B cell (primary cell): ENCODE data around the gene TDRD9. TPM values are rescaled to one million over a fixed set of nuclear protein-coding genes. Genes with fewer than 3 reads are reported as not detected.

ENCODE experiments used
- ATAC-seq: fragments of 200-7000 bp; cut with Tn5 transposase; one replicate; pipeline ENCODE4 v1.10.0; 2021; ENCODE audit warnings: low read depth, mild to moderate bottlenecking, moderate number of reproducible peaks, moderate library complexity
- CTCF ChIA-PET: fragments of 350-600 bp; sonication (Branson Sonifier 250); formaldehyde crosslinking; loops from one replicate; lab custom pipeline; 2021; ENCODE audit warnings: antibody characterized with exemption, inconsistent platforms; lab: Charles Lee
- POLR2A ChIA-PET: fragments of 350-600 bp; sonication (Branson Sonifier 250); formaldehyde crosslinking; loops from one replicate; lab custom pipeline; 2021; ENCODE audit warnings: antibody characterized with exemption; lab: Charles Lee
- DNase-seq: peaks from one replicate; pipeline ENCODE4 v3.0.0; 2013
- H2AFZ ChIP-seq: 2 replicates; pipeline ENCODE4 v1.6.1; 2012; ENCODE audit warnings: mild to moderate bottlenecking, low read depth, low read length; ENCODE audit not compliant: insufficient read depth, poor library complexity, severe bottlenecking
- H3K27ac ChIP-seq, 2 donors: 1 replicate in 1 of 2; 2 replicates in 1 of 2; pipeline ENCODE4 v1.5.1; 2012 to 2013; ENCODE audit warnings: low read length in 2 of 2, mild to moderate bottlenecking in 2 of 2, moderate library complexity in 1 of 2
- H3K27me3 ChIP-seq, 4 experiments: fragments of 200-600 bp in 1 of 4; sonication (generic) in 1 of 4; replicated peaks in 1 of 4; 1 replicate in 2 of 4; 2 replicates in 2 of 4; pipeline versions ENCODE4 v1.6.1 to v1.7.0; 2013 to 2016; ENCODE audit warnings: low read length in 3 of 4, mild to moderate bottlenecking in 2 of 4, mixed read lengths in 1 of 4, moderate library complexity in 1 of 4; ENCODE audit not compliant: insufficient read depth in 4 of 4, control insufficient read depth in 3 of 4; ENCODE audit errors: control extremely low read depth in 1 of 4
- H3K36me3 ChIP-seq, 2 experiments: replicated peaks in 1 of 2; 1 replicate in 1 of 2; 2 replicates in 1 of 2; pipeline versions ENCODE4 v1.6.1 to v1.7.1; 2013; ENCODE audit warnings: low read length in 1 of 2; ENCODE audit not compliant: insufficient read depth in 2 of 2, control insufficient read depth in 1 of 2; ENCODE audit errors: control extremely low read depth in 1 of 2, extremely low read depth in 1 of 2
- H3K4me1 ChIP-seq, 2 donors: fragments of 200-600 bp in 1 of 2; sonication (generic) in 1 of 2; 1 replicate in 1 of 2; 2 replicates in 1 of 2; pipeline versions ENCODE4 v1.5.1 to v1.6.1; 2013 to 2017; ENCODE audit warnings: low read length in 2 of 2; ENCODE audit not compliant: control insufficient read depth in 2 of 2, insufficient read depth in 2 of 2
- H3K4me2 ChIP-seq: replicated peaks from 2 replicates; pipeline ENCODE3; 2012; ENCODE audit warnings: mild to moderate bottlenecking, low read depth, low read length; ENCODE audit not compliant: poor library complexity, severe bottlenecking
- H3K4me3 ChIP-seq, 5 experiments: fragments of 200-600 bp in 1 of 5; sonication (generic) in 1 of 5; 1 replicate in 3 of 5; 2 replicates in 2 of 5; pipeline versions ENCODE4 v1.5.1 to v1.7.0; 2011 to 2016; ENCODE audit warnings: low read length in 4 of 5, mild to moderate bottlenecking in 4 of 5, low read depth in 2 of 5, control low read depth in 1 of 5, moderate library complexity in 1 of 5; ENCODE audit not compliant: insufficient read depth in 1 of 5; ENCODE audit errors: control extremely low read depth in 1 of 5, extremely low read depth in 1 of 5
- H3K79me2 ChIP-seq: fragments of 200-600 bp; sonication (generic); one replicate; pipeline ENCODE4 v1.6.0; 2016; ENCODE audit warnings: low read length; ENCODE audit not compliant: control insufficient read depth, insufficient read depth
- H3K9ac ChIP-seq: fragments of 200-600 bp; sonication (generic); 2 replicates; pipeline ENCODE4 v1.6.1; 2017; ENCODE audit warnings: mild to moderate bottlenecking, low read length, moderate library complexity
- H3K9me3 ChIP-seq, 3 donors: one replicate each; pipeline versions ENCODE4 v1.6.1 to v1.7.1; 2013; ENCODE audit warnings: low read length in 2 of 3; ENCODE audit not compliant: control insufficient read depth in 2 of 3, insufficient read depth in 1 of 3; ENCODE audit errors: control extremely low read depth in 1 of 3
- H4K20me1 ChIP-seq: 2 replicates; pipeline ENCODE4 v1.6.0; 2012; ENCODE audit warnings: mild to moderate bottlenecking, low read length; ENCODE audit not compliant: insufficient read depth, control insufficient read depth, poor library complexity, severe bottlenecking
- H3K27ac Mint-ChIP-seq: one replicate; pipeline ENCODE4 v1.8.0; 2021; ENCODE audit warnings: mixed read lengths
- H3K27me3 Mint-ChIP-seq: one replicate; pipeline ENCODE4 v1.8.0; 2021; ENCODE audit warnings: mixed read lengths
- H3K4me1 Mint-ChIP-seq: one replicate; pipeline ENCODE4 v1.8.0; 2021; ENCODE audit warnings: mixed read lengths
- H3K4me3 Mint-ChIP-seq: one replicate; pipeline ENCODE4 v1.8.0; 2021; ENCODE audit warnings: mixed read lengths
- H3K9me3 Mint-ChIP-seq: one replicate; pipeline ENCODE4 v1.8.0; 2022; ENCODE audit warnings: mixed read lengths; ENCODE audit not compliant: insufficient read depth
- EZH2 ChIP-seq: IDR thresholded peaks from 2 replicates; pipeline ENCODE4 v1.6.1; 2012; ENCODE audit warnings: borderline replicate concordance, low read depth, mild to moderate bottlenecking, moderate library complexity, low read length; ENCODE audit not compliant: insufficient read depth, poor library complexity, severe bottlenecking
- WGBS: methylation state at CpG from one replicate; pipeline ENCODE4 v1.1.5; 2013; ENCODE audit warnings: missing lambda C conversion rate; ENCODE audit not compliant: insufficient coverage; 5-methylcytosine and 5-hydroxymethylcytosine counted together
- intact Hi-C: fragments of 100-400 bp; cut with micrococcal nuclease; formaldehyde crosslinking; loops from one replicate; pipeline ENCODE4 v1.10.0; 2022
- polyA plus RNA-seq: library from polyadenylated mRNA; depleted of rRNA; stranded (reverse); fragments of >200 nt; gene quantifications from 2 replicates; pipeline ENCODE4 v1.2.3, GENCODE V29; 2012
- total RNA-seq, 2 donors: library from RNA; stranded (reverse); fragments of 120-200 nt in 1 of 2; gene quantifications; 1 replicate in 1 of 2; 2 replicates in 1 of 2; pipeline versions ENCODE4 v1.2.3 to v1.2.4, GENCODE V29; 2013 to 2022
- TF ChIP-seq, protein P1 (sequence below): fragments of 200-600 bp; IDR thresholded peaks from one replicate; pipeline ENCODE4 v1.8.0; 2022; ENCODE audit warnings: antibody characterized with exemption, mild to moderate bottlenecking

The TDRD9 gene
- total and polyA plus RNA-seq, 2 donors (not counting 1 experiment from before 2014, with no cell fraction given) = 1.1 to 2.4 TPM

DNA sequence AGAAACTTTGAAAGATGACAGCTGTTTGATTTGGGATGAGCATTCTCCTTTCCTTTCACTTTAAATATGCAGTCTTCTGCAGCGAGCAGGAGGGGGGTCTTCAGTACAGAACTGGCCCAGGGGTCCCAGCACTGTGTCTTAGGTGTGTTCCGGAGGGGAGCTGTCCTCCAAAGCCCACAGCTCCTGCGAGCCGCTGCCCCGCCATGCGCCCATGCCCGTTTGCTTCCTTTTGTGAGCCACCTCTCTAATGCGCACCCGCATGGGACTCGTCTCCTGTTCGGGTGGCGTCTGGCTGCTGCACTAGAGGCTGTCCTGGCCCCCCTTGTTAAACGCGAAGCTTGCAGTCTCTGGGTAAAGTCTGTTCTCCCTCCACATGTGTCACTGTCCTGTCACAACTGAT lies 108.8 kb downstream of the TDRD9 start:
- H3K27me3 Mint-ChIP-seq = peaks cover 46% of the 10 kb centered on the region
- no peaks in the 10 kb centered on the region for H3K79me2 ChIP-seq
- no peak overlapping the region for H3K27ac Mint-ChIP-seq
- H3K4me2 ChIP-seq = no peak overlapping the region
- no peaks in the 10 kb centered on the region for H4K20me1 ChIP-seq
- DNase-seq (no peak), ATAC-seq (no peak)
- no peaks in the 10 kb centered on the region for H3K36me3 ChIP-seq
- TF ChIP-seq, protein P1, sequence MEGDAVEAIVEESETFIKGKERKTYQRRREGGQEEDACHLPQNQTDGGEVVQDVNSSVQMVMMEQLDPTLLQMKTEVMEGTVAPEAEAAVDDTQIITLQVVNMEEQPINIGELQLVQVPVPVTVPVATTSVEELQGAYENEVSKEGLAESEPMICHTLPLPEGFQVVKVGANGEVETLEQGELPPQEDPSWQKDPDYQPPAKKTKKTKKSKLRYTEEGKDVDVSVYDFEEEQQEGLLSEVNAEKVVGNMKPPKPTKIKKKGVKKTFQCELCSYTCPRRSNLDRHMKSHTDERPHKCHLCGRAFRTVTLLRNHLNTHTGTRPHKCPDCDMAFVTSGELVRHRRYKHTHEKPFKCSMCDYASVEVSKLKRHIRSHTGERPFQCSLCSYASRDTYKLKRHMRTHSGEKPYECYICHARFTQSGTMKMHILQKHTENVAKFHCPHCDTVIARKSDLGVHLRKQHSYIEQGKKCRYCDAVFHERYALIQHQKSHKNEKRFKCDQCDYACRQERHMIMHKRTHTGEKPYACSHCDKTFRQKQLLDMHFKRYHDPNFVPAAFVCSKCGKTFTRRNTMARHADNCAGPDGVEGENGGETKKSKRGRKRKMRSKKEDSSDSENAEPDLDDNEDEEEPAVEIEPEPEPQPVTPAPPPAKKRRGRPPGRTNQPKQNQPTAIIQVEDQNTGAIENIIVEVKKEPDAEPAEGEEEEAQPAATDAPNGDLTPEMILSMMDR = no peak
- TF ChIP-seq EZH2 = no peak
- no peak overlapping the region for H3K27ac ChIP-seq
- no peaks in the 10 kb centered on the region for H3K9me3 Mint-ChIP-seq
- POLR2A ChIA-PET = no interaction called here
- CTCF ChIA-PET = interaction anchor here (0.9 kb wide), 1 partner anchor 10 kb away, joined by 3 read pairs; no protein-coding TSS in a partner anchor
- H2AFZ ChIP-seq = no peak overlapping the region
- H3K4me3 ChIP-seq = no peak overlapping the region
- no peaks in the 10 kb centered on the region for H3K4me1 Mint-ChIP-seq
- H3K4me3 Mint-ChIP-seq = no peak overlapping the region
- no peak overlapping the region for H3K9ac ChIP-seq
- H3K27me3 ChIP-seq = peaks cover 0 to 9% (median 0%) of the 10 kb centered on the region in 4 experiments
- H3K4me1 ChIP-seq = no peaks in the 10 kb centered on the region
- intact Hi-C loops = no loop called here
- WGBS = 95% methylated on average over 12 of the region's 14 CpGs
- no peaks in the 10 kb centered on the region for H3K9me3 ChIP-seq

DNA sequence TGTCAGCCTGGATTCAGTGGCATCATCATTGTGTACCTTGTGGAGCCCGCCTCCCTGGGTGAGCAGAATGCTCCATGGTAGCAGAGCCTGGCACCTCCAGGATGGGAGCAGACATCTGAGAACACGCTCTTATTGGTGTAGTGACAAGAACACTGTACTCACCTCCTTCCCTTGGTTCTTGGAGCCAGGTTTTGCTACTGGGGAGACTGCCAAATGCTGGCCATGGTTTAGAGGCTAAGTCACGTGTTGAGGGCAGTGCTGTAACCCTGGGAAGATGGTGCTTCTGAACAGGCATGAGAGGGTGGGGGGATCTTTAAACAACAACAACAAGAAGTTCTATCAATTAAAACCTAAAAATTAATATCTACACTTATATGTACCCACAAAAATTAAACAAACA lies 109.6 kb downstream of the TDRD9 start:
- Histone ChIP-seq H3K9me3 (no peaks in the 10 kb centered on the region), H3K4me1 (no peaks in the 10 kb centered on the region), H3K4me2 (no peak overlapping the region), H3K27me3 (peaks cover 0 to 9% (median 0%) of the 10 kb centered on the region in 4 experiments), H2AFZ (no peak overlapping the region), H3K4me3 (no peak overlapping the region), H4K20me1 (no peaks in the 10 kb centered on the region), H3K9ac (no peak overlapping the region), H3K27ac (no peak overlapping the region), H3K36me3 (no peaks in the 10 kb centered on the region), H3K79me2 (no peaks in the 10 kb centered on the region)
- no peak overlapping the region for H3K27ac Mint-ChIP-seq
- H3K9me3 Mint-ChIP-seq = no peaks in the 10 kb centered on the region
- CTCF ChIA-PET = no interaction called here
- no peak for TF ChIP-seq EZH2
- TF ChIP-seq, protein P1 = no peak
- DNase-seq = no peak
- WGBS = 60% methylated on average over 2 of the region's 3 CpGs
- no peak overlapping the region for H3K4me3 Mint-ChIP-seq
- ATAC-seq = no peak
- peaks cover 39% of the 10 kb centered on the region for H3K27me3 Mint-ChIP-seq
- POLR2A ChIA-PET = no interaction called here
- intact Hi-C loops = no loop called here
- no peaks in the 10 kb centered on the region for H3K4me1 Mint-ChIP-seq
